GM19468 (cell line): ENCODE data around the gene PEAK1.
A peak's percentile ranks its signal among the peaks of the same experiment; 100 is the strongest.
"Not testable (repeated sequence)": the region's sequence is repeated elsewhere in the genome, so short reads cannot be mapped to it uniquely, and the experiment has no call there.

ENCODE experiments used
- ATAC-seq: cut with Tn5 transposase; IDR thresholded peaks from one replicate; pipeline ENCODE4 v1.9.1; 2021; ENCODE audit warnings: mild to moderate bottlenecking, moderate library complexity, moderate number of reproducible peaks; ENCODE audit not compliant: unreplicated experiment; ENCODE audit errors: extremely low read depth

PEAK1 gene

GRCh38 chr15:77192451-77192850, 227.5 kb downstream of the PEAK1 start:
- ATAC-seq: no peak

GRCh38 chr15:77191230-77191834, 228.6 kb downstream of the PEAK1 start:
- ATAC-seq: no peak

- ATAC-seq: no peak
These were observed 232.0 kb downstream of the PEAK1 start for GRCh38 chr15:77187751-77188464.

DNA sequence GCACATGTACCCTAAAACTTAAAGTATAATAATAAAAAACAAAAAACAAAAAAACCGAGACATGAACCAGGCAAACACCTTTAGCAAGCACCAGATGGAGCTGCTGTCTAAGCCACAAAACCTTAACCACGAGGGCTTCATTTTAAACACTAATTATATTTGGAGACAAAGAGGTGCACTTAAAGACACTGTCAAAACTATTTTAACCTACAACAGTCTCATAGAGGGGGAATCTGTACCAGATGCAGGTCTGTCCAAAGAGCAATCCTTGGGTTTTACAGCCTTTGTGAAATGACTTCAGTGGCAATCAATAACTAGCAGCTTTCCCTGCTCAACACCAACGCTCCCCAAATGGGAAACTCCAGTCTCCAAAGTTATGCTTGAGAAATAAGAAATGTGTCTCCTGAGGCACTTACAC, 233.3 kb downstream of the PEAK1 start:
- no peak for ATAC-seq

DNA sequence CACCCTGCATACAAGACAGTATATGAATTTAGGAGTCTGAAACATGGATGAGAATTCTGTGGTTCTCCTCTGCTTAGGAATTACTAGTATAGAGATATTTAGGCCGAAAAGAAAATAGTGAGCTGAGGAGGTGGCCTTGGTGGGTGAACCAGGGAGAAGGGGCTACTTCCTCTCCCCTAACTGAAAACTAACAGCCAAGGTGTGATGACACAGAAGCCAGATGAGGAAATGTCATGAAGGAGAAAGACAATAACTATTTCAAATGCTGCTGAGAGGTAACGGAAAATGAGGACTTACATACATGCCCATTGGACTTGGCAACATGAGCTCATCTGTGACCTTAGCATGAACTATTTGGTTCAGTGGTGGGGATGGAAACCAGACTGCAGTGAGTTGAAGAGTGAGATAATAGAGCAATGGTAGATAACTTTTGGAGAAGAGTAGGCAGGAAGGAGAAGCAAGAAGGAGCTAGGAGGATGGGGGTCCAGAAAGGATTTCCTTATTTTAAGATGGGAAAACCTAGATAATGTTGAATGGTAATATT, 234.6 kb downstream of the PEAK1 start:
- no peak for ATAC-seq

GRCh38 chr15:77184352-77184751, 235.6 kb downstream of the PEAK1 start:
- ATAC-seq: not testable (repeated sequence)

GRCh38 chr15:77183066-77183465, 236.8 kb downstream of the PEAK1 start:
- no peak for ATAC-seq

- peak; percentile 18 for ATAC-seq
These were observed 238.4 kb downstream of the PEAK1 start for GRCh38 chr15:77181305-77182074.

DNA sequence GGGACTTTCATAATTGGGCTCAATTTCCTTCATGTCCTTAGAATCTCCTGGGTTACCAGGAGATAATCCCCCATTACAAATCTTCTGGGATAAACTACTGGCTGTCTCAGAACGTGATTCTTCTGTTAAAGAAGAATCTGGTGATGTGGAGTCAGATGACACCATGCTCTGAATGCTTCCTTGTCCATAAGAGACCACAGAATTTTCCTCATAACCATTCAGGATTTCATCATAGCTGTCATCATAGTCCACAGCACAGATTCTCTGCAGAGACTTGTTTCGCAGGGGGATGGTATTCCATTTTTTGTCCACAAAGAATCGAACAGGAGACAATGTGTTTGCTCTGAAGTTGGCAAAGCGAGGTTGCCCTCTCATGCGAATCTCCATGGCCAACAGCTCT, 239.1 kb downstream of the PEAK1 start:
- ATAC-seq: no peak

GRCh38 chr15:77180270-77180669, 239.6 kb downstream of the PEAK1 start:
- no peak for ATAC-seq

- ATAC-seq: no peak
These were observed 240.3 kb downstream of the PEAK1 start for GRCh38 chr15:77179541-77179998.

DNA sequence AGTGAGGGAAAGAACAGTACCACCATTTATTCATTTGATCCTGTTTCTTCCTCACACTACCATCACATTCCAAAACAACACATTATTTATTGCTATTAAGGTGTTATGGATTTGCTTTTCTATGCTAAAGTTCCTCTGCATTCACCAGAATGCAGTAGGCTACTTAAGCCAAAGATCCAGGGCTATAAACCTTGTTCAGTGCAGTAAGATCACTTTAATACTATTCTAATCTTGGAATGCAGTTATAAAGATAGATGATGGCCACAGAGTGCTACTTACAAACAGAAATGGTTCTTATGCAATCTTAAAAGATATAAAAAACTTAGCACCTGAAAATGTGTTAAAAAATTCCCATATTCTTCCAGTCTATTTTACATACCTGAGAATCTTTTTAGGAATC, 241.5 kb downstream of the PEAK1 start:
- ATAC-seq: no peak

DNA sequence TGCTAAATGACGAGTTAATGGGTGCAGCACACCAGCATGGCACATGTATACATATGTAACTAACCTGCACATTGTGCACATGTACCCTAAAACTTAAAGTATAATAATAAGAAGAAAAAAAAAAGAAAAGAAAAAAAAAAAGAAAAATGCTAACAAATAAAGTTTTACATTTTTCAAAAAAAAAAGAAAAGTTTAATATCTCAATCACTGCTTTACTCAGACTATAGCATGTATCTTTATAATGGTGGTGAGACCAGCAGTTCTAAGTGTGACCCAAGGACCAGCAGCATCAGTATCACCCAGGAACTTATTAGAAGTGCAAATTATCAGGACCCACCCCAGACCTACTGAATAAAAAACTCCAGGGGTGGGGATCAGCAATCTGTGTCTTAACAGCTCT, 243.8 kb downstream of the PEAK1 start:
- ATAC-seq: not testable (repeated sequence)

DNA sequence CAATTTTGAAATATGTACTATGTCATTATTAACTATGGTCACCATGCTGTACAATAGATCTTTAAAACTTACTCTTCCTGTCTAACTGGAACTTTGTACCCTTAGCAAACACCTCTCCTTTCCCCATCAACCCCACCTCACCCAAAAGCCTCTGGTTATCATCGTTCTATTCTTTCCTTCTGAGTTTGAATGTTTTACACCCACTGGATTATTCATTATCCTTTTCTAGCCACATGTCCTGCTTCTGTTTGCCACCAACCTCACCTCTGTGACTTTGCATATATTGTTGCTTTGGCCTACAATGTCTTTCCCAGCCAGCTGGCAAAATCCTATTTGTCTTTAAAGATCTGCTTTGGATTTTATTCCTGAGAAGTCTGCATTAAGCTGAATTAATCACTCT, 246.4 kb downstream of the PEAK1 start:
- ATAC-seq: no peak

- no peak for ATAC-seq
These were observed 248.5 kb downstream of the PEAK1 start for GRCh38 chr15:77171221-77171967.

DNA sequence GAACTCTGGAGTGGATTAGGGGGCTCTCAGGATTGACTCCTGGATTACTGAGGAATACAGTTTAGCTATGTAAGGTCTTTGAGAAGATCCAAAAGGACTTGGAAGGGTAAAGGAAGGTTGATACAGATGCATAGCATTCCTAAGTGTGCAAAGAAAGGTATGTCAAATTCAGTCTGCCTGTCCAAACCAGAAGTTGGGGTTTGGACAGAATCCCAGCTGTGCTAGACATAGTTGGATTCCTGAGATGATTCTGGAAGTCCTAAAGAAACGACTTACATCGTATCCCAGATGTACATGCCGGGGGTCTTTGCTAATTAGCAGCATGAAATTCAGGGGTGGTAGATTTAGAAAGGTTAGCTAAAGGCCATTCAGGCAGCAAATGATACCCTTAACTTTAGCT, 251.3 kb downstream of the PEAK1 start:
- ATAC-seq: no peak

DNA sequence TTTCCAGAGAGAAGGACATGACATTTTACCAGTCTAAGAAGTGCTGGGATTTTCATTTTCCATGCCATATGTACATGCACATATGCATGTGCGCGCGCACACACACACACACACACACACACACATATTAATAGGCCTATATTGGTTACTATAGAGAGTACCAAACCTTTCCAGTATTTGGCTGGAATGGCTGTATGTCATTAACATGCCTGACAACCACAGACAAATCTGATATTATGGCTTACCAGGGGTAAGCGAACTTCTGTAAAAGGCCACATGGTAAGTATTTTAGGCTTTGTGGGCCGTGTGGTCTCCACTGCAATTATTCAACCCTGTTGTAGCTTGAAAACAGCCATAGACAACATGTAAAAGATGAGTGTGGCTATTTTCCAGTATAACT, 251.8 kb downstream of the PEAK1 start:
- no peak for ATAC-seq

- ATAC-seq: no peak
These were observed 252.5 kb downstream of the PEAK1 start for GRCh38 chr15:77167406-77167805.

DNA sequence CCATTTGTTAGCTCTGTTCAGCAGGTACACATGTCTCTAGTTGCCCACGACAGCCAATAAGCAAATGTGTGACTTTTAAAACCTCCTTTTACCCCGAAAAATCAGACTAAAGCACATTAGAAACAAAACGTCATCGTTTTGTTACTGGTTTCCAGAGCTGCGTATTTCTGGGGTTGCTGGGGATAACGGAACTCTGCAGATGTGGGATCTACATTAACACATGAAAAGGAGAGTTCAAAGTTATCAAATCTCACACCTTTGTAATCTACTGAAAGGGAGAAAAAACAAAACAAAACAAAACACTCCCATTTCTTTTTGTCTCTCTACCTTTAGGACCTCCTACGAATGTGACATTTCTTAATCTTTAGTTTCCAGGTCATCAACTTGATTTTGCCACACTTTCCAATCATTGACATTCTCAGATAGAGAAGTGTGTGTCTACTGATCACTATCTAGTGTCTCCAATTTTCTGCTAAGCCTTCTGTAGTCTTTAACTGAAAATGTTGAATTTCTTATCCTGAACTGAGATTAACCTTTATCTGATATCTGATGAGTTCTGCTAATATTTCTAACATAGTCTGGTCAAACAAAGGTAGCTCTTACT, 256.0 kb downstream of the PEAK1 start:
- ATAC-seq: no peak
